ENCODE data around the gene DAAM1.

Gene DAAM1

DNA sequence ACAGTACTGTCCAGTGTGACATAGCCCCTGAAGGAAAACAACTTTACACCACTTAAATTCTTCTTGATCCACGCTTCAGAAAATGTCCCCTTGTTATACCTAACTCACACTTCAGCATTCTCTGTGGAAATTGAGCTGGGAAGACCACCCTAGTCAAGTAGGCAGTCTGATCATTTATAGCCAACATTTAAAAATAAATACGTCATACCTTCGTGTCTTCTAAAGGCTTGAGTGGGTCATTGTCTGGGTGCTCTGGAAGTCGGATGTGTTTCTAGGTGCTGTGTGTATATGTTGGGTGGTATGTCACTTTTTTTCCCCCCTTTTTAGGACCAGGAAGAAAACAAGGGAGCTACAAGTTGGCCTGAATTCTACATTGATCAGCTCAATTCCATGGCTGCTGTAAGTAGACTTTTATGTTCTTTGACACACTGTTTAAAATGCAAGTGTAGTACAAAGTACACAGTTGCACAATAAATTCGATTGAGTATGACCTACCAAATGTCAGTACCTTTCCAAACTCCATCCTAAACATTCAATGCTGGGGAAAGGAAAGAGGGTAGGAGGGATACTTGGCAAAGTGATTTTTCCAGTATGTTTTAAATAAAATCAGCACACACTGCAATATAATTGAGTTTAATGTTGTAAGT, 126.6 kb downstream of the DAAM1 start:
- DNase-seq (ENCODE audit: low read depth, low spot score): no peak

DNA sequence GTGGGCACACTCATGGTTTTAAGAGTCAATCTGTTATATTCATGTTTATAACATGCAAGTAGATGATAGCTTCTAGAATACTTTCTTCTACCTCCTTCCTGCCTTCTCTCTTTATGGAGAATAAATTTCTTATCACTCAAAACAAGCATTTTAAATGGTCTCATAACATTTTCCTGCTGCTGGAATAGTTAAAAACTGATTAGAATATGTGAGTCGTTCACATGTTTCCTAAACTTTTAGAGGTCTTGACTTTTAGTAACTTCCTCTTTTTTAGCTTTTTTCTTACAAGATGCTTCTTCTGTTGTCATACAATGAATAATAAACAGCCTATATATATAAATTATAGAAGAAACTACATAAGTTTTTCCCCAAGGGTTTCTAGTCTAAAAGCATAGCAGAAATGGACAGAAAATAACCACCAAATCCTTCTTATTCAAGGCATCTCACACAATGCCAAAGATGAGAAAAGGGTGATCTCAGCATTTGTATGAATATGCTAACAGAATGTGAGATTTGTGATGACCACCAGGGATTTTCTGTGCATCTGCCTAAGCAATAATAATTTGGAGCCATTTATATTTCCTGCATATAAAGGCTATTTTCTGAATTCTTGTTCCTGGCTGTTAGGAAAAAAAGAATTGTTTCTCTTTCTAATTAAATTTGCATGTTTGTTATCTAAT, 127.8 kb downstream of the DAAM1 start:
- DNase-seq (ENCODE audit: low read depth, low spot score): no peak

DNA sequence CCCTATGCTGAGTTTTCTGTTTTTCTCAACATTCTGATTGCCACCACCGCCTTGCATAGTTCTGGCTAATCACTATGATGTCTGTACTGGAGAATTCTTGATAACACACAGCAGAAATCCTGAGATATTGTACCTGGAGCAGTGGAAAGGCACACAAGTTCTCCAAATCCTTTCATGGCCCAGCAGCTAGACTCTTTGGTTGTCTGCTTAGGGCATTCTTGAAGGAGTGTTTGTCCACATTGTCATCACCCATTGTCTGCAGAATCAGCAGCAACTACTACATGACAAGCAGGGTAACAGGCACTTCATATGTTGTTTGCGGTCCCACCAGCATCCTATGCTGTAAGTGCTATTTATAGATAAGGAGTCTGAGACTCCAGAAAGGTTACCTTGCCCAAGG, 128.9 kb downstream of the DAAM1 start:
- DNase-seq (ENCODE audit: low read depth, low spot score): no peak

DNA sequence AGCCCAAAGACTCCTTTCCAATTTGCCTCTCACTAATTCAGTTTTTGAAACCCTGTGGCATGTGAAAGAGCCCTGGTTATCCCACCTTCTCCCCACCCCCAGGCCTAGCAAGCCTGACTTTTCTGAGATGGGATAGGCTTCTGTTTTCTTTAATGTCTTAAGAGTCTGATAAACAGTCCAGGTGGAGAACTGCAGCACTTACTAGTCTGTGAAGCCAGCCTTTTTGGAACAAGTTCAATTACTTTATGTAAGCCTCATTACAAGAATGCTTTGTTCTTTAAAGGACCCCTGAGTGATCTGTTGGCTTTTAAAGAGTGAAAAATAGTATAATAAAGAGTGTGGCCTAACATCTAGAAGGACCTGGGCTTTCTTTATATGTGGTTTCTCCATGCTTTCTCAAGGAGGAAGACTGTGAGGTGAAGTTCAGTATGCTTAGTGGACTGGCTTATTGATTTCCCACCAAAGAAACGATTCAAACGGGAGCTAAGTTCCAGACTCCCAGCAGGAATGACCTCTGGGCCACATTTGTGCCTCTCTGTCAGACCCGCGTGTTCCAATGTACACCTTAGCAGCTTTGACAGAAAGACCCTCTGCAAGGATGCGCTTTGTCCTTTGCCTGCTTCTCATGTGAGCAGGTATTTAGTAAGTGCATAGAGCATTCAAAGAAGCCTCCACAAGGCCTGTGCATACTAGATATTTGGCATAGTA, 129.5 kb downstream of the DAAM1 start:
- no peak for DNase-seq (ENCODE audit: low read depth, low spot score)

DNA sequence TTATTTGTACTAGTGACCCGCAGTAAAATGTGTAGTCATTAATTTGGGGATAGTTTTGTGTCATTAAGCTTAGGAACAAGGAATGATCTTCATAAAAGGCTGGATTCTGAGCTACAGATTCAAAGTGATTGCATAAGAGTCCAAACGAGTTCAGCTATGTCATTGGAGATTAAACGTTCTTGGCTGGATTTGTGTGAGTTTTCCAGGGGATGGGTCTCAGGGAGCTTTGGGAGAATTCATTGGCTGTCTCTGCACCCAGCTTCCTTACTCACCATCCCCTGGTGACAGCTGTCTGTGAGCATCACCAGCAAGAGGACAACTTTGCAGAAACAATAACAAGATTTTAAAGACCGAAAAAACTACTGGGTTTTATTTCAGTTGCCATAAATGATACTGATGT, 130.4 kb downstream of the DAAM1 start:
- DNase-seq (ENCODE audit: low read depth, low spot score): no peak

DNA sequence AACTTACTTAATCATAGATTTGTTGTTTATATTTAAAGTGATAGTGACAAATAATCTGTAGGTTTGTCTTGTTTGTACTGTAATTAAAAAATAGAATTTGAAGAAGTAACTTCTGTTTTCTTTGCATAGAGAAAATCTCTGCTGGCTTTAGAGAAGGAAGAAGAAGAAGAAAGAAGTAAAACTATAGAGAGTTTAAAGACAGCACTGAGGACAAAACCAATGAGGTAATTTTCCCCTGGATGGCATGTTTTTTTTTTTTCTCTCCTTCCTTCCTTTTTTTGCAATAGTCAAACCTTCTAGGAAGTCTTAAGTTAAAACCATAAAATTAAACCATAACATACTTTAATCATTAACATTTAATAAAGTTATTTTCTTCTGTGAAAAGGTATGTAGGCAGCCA, 131.9 kb downstream of the DAAM1 start:
- DNase-seq (ENCODE audit: low read depth, low spot score): no peak

DNA sequence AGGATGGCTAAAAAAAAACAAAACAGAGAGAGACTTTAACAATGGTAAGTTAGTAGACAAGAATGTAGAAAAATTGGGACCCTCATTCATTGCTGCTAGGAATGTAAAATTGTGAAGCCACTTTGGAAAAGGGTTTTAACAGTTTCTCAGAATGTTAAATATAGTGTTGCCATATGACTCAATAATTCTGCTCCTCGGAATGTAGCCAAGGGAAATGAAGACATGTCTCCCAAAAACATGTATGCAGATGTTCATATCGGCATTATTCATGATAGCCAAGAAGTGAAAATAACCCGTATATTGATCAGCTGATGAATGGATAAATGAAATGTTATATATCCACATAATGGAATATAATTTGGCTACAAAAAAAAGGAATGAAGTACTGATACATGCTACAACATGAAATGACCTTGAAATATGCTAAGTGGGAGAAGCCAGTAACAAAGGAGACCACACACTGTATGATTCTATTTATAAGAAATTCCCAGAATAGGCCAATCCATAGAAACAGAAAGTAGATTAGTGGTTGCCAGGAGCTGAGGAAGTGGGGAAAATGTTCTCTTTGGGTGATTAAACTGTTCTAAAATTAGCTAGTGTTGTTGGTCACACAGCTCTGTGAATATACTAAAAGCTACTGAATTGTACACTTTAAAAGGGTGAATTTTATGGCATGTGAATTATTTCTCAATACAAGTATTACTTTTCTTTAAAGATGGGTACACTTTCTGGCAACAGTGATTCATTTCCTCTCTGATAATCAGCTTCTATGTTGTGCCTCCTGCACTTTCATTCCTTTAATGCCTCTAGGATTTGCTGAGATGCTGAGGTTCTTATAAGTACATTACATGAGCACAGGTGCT, 132.5 kb downstream of the DAAM1 start:
- DNase-seq (ENCODE audit: low read depth, low spot score): no peak

DNA sequence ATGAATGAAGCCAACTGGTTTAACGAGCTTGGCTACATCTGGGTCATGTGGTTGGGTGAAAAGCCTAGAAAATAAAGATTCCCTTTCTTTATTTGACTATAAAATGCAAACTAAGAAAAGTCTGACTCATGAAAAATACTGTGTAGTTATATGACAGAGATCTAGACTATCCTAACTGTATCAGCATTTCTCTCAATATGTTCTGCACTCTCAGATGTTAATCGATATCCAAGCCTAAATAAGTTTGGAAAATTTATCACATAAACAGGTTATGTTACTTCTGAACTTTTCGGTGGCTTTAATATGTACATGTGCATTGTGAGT, 133.1 kb downstream of the DAAM1 start:
- no peak for DNase-seq (ENCODE audit: low read depth, low spot score)

DNA sequence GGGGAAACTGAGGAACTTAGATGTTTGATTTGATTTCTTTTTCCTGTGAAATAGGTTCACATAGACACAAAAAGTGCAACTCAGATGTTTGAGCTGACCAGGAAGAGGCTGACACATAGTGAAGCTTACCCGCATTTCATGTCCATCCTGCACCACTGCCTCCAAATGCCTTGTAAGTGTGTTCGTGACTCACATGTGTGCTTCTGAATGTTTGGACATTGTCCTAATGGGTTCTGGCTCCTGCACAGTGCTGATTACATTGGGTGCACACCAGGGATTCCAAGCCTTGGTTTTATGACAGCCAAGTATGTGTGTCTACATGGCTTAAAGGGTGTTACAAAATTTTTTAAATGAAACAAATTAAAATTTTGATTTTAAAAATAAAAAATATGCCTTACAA, 137.4 kb downstream of the DAAM1 start:
- no peak for DNase-seq (ENCODE audit: low read depth, low spot score)

DNA sequence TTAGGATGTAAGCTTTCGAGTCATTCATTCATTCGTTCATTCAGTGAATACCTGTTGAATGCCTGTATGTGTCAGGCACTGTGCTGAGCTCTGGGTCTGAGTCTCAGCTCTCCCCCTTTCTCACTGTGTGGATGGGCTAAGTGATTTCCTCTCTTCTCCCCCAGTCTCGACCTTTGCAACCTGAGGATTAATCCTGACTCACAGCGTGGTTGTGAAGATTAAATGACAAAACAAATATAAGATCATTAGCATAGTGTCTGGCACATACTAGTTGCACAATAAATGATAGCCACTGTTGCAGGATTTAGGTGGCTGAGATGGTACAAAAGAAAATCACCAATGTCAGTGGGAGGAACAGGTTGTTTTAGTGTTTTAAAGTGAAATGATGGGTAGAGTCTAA, 140.0 kb downstream of the DAAM1 start:
- no peak for DNase-seq (ENCODE audit: low read depth, low spot score)

DNA sequence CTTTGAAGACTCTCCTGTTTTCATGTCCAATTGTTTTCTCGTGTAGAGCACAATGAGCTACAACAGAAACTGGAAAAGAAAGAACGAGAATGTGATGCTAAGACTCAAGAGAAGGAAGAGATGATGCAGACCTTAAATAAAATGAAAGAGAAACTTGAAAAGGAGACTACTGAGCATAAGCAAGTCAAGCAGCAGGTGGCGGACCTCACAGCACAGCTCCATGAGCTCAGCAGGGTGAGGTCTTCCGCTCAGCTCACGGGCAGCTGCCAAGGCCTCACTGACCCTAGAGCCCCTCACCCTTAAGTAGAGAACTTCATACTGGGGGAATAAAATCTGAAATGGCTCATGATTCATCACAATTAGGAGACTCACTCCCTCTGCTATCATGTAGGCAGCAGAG, 142.0 kb downstream of the DAAM1 start:
- DNase-seq (ENCODE audit: low read depth, low spot score): no peak

DNA sequence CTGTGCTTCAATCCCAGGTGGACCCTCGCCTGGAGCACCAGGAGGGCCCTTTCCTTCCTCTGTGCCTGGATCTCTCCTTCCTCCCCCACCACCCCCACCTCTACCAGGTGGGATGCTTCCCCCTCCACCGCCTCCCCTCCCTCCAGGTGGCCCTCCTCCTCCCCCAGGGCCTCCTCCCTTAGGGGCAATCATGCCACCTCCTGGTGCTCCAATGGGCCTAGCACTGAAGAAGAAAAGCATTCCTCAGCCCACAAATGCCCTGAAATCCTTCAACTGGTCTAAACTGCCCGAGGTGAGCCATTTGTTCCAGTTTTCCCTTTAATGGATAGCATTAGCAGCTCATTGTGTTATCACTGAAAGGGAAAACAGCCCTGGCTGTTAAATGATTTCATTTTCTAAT, 142.8 kb downstream of the DAAM1 start:
- no peak for DNase-seq (ENCODE audit: low read depth, low spot score)

DNA sequence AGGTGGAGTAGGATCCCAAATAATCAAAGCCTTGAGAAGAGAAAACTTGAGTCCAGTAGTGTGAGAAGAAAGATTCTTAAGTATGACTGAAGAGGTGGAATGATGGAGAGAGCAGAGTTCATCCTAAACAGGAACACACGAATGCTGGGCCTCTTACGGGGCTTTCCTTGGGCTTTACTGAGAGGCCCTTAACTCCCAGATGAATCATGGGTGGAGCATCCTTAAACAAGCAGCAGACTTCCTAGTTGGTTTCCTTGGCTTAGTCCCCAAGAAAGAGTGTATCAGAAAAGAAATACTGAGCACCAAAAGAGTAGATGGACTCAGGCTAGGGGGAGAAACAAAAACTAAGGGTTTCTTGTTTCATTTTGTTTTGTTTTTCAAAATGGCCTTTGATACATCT, 144.3 kb downstream of the DAAM1 start:
- no peak for DNase-seq (ENCODE audit: low read depth, low spot score)

DNA sequence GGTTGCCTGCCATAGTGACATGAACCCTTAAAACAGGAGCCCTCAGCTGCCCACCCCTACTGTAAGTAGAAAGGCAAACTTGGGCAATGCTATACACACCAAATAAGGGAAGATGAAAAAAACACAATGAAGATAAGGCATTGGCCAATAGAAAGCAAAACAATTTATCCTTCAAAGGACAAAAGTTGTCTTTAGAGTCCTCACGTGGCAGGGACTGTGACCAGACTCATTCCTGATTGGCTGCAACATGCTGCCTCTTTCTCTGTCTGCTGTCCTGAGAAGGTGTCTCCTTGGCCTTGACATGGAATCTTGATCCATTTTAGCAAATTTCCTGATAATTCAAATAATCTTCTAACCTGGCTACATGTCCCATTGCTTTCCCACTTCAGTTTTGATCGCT, 144.8 kb downstream of the DAAM1 start:
- no peak for DNase-seq (ENCODE audit: low read depth, low spot score)

DNA sequence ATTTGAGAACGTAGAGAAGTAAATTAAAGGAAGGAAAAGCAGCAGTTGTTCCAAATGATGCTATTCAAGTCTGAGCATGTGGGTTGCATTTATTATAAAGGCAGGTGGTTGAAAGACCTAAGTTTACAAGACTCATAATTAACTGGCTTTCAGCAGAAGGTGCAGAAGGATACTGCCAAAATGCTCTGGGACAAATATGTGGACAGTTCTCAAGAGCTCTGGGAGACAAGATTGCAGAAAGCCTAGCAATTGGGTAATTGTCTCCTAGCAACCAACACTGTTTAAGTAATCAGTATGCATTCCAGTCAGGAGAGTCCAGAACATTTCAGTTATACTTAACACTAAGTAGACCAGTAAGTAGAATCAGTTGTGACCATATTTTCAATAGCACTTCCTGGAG, 145.2 kb downstream of the DAAM1 start:
- DNase-seq (ENCODE audit: low read depth, low spot score): no peak

DNA sequence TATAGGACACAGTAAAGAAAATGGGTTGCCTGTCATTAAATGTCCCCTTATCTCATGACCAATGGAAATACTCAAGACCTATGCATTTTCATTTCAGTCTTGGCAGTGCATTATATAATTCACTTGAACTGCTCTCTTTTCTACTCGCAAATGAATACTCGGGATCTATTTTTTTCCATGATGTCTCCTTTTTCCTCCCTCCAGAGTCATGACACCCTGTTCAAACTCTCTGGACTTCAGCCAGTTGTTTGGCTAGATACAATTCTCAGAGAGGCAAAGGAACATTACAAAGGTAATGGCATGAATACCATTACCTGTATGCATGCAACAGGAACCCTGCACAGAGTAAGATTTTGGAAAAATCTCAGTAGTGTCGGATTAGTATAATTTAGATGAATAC, 145.8 kb downstream of the DAAM1 start:
- no peak for DNase-seq (ENCODE audit: low read depth, low spot score)

DNA sequence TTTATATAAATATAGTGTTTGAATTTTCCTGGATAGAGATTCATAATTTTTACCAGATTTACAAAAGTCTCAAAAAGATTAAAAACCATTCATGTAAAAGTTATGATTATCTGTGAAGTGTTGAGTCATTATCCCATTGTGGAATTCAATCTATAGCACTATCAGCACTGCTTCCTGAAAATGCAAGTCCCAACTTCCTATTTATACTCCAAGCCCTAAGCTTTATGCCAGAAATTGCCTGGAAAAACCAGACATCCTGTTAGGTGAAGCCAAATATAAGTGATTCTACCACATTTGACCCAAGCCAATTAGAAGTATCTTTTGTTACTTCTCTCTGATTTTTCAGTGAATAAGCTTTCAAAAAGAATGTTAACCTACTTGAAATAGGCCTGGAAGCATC, 147.6 kb downstream of the DAAM1 start:
- no peak for DNase-seq (ENCODE audit: low read depth, low spot score)

DNA sequence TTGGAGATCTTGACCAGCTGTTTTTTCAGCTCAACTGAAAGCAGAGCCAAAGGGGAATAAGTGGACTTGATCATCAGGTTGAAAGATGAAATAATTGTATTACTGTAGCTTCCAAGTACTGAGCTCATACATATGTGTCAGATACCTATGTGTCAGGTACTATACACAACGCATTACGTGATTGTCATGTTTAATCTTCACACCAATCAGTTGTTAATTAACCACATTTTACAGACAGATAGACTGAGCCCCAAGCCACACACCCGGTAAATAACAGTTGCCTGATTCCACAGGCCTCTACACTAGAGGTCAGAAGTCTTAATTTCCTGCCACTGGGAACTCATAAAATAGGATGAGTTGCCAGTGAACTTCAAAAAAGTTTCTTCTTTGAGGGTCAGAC, 148.2 kb downstream of the DAAM1 start:
- no peak for DNase-seq (ENCODE audit: low read depth, low spot score)

DNA sequence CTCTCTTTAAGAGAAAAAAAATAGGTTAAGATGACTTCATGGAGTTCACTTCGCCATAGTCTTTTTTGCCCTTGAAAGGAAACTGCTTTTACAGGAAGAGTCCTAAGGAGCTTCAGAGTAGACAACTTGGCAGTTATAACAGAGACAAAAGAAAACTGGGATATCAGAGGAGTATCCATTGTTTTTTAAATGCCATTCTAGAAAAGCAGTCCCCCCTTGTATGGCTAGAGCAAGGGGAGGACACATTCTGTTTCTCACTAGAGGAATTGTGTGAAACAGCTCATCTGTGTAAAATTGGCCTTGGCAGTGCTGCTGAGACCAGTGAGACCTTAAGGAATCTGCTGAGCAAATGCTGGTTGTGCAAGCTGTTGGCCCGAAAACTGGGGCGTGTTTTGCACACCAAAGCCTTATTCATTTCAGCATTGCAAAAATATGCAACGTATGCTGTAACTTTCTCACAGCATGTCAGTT, 148.7 kb downstream of the DAAM1 start:
- DNase-seq (ENCODE audit: low read depth, low spot score): no peak

DNA sequence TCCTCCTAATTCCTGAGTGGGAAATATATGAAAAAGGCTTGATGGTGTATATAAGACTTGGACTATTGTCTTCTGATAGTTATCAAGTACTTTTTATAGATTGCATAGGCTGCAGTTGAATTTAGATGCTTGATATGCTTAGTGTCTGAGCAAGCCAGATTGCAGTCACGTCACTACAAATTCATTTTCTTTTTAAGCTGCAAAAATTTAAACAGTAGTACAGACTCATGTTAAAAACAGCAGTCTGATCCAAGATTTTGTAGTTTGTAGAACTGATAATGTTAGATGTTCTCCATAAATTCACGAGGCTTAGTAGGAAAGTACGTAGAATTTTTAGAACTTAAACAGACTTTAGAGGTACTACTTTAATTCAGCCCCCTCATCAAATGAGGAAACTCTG, 150.3 kb downstream of the DAAM1 start:
- DNase-seq (ENCODE audit: low read depth, low spot score): no peak

DNA sequence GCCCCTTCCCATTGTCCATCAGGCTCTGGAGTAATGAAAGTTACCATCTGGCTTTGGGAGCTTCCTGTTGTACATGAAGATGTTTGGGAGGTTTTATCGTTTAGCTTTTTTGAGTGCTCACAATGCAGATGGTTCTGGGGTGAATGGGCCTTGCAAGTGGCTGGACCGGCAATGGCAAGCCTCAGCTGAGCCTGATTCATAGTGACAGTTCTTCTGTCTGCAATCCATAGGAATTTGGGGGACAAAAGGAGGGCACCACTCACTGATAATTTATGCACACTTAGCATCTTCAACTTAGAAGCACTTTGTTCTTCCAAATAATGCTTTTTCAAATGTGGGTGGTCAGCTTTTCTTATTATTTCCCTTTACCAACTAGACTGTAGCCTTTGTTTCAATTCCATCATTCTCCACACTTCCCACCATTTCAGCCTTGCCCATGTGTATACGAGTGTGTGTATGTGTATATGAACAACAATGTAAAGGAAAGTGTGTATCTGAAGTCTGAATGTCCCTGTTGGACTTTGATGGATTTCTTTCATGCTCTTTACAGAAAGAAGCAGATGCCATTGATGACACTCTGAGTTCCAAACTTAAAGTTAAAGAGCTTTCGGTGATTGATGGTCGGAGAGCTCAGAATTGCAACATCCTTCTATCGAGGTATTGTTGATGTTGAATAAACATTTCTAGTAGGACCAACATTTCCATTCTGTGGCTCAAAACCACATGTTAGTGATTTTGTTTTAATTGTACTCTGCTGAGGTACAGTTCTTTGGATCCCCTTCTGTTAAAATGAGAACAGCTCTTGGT, 151.3 kb downstream of the DAAM1 start:
- DNase-seq (ENCODE audit: low read depth, low spot score): no peak
